ENCODE measurements around the gene CFAP77.

Gene CFAP77

DNA sequence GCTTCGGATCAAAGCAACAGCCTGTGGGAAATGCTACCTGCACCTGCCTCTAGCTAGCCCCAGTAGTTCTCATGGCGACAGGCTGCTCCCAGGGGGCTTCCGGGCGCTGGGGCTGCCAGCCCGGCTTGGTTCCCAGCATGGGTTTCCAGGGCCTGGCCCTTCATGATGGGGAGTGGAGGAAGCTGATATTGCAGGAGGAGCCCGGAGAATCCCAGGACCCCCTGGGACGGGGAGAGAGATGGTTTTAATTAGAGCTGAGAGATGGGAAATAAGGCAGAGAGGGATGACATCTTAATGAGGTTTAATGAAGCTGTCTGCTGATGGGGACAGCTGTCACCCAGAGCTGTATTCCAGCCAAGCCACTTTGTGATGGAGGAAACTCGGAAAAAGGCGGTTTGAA is 78.6 kb downstream of the CFAP77 start:
- no peak overlapping the region for H3K4me3 ChIP-seq (replicated peaks; ENCODE audit: low read depth, low read length)
- no peak for DNase-seq (ENCODE audit: low read depth)
- TF ChIP-seq, protein P1, sequence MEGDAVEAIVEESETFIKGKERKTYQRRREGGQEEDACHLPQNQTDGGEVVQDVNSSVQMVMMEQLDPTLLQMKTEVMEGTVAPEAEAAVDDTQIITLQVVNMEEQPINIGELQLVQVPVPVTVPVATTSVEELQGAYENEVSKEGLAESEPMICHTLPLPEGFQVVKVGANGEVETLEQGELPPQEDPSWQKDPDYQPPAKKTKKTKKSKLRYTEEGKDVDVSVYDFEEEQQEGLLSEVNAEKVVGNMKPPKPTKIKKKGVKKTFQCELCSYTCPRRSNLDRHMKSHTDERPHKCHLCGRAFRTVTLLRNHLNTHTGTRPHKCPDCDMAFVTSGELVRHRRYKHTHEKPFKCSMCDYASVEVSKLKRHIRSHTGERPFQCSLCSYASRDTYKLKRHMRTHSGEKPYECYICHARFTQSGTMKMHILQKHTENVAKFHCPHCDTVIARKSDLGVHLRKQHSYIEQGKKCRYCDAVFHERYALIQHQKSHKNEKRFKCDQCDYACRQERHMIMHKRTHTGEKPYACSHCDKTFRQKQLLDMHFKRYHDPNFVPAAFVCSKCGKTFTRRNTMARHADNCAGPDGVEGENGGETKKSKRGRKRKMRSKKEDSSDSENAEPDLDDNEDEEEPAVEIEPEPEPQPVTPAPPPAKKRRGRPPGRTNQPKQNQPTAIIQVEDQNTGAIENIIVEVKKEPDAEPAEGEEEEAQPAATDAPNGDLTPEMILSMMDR (IDR thresholded peaks at IDR 0.05; ENCODE audit: low read length, missing control alignments) = no peak

DNA sequence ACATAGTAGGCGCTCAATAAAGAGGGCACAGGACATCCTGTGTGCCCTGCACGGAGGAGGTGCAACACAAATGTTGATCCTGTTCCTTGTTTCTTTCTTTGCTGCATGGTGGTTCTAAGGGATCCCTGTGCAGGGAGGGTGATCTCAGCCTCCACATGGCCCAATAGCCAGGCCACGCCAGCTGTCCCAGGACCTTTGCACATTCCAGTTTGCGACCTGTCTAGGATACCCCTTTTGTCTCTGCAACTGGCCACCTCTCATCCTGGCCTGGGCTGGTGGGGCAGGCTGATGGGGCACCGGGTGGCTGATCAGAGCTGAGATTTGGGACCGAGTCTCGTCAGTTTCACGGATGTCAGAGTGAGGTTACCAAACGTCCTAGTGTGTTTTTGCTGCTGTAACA is 79.5 kb downstream of the CFAP77 start:
- DNase-seq (ENCODE audit: low read depth) = no peak
- no peak overlapping the region for H3K4me3 ChIP-seq (replicated peaks; ENCODE audit: low read depth, low read length)
- TF ChIP-seq, protein P1 (IDR thresholded peaks at IDR 0.05; ENCODE audit: low read length, missing control alignments) = no peak

DNA sequence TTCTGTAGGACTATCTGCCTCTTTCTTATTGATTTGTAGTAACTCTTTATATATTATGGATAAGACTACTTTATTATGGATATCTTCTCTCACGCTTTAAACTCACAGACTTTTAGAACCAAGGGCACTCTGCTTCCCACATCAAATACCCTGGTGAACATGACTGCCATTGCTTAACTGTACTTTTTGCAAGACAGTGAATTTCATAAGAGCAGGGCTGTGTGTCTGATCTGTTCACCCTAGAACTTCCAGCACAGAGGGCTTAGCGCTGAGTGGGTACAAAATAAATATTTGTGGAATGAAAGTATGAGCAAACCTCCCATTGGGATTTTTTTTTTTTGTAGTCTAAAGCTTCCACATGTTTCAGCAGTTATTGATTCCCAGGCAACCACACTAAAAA is 84.8 kb downstream of the CFAP77 start:
- no peak overlapping the region for H3K4me3 ChIP-seq (replicated peaks; ENCODE audit: low read depth, low read length)
- DNase-seq (ENCODE audit: low read depth) = no peak

DNA sequence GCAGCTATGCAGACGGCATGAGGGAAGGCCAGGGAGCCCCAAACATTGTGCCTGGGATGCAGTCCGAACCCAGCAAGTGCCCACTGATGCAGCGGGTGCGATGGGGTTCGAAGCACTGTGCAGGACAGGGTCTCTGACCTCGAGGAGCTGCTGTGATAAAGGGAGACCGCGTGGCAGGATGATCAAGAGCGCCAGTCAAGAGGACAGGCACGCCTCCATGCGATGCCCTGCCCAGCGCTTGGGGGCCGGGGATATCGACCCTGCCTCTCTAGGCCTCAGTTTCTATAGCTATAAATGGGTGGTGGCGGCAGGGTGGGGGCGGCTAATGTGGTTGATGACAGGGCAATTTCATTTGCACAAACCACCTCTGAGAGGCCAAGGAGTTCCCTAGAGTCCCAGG is 87.7 kb downstream of the CFAP77 start:
- H3K4me3 ChIP-seq (replicated peaks; ENCODE audit: low read depth, low read length) = no peak overlapping the region
- TF ChIP-seq, protein P1 (IDR thresholded peaks at IDR 0.05; ENCODE audit: low read length, missing control alignments) = no peak
- DNase-seq (ENCODE audit: low read depth) = no peak

More for the DNA sequence above, 84.8 kb downstream of the CFAP77 start:
- TF ChIP-seq, protein P1 (IDR thresholded peaks at IDR 0.05; ENCODE audit: low read length, missing control alignments) = no peak

DNA sequence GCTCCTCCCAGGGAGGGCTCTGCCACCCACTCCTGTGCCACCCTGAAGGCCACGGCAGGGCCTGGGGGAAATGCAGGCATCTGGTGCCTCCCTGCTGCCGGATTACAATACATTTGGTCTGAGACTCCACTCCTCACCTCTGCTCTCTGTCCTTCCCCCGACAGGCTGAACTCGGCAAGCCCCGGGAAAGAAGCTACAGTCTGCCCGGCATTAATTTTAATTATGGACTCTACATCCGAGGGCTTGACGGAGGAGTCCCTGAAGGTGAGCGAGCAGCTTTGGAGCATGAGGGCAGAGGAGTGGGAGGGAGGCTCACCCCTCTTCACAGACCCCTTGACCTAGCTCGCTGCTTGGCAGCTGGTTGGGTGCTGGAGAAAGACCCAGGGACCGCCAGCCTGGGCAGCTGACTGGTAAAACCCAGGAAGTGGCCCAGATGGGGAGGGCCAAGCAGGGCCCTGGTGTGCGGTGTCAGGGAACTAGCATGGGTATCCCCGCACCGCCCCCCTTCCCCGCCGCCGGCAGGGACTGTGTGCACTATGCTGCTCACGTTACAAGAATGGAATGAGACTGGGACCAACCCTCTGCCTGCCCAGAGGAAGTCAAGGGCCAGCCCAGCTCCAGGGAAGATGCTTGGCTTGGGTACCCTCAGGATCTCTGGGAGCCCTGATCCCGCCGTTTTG is 88.7 kb downstream of the CFAP77 start:
- no peak for DNase-seq (ENCODE audit: low read depth)
- no peak overlapping the region for H3K4me3 ChIP-seq (replicated peaks; ENCODE audit: low read depth, low read length)
- TF ChIP-seq, protein P1 (IDR thresholded peaks at IDR 0.05; ENCODE audit: low read length, missing control alignments) = no peak

DNA sequence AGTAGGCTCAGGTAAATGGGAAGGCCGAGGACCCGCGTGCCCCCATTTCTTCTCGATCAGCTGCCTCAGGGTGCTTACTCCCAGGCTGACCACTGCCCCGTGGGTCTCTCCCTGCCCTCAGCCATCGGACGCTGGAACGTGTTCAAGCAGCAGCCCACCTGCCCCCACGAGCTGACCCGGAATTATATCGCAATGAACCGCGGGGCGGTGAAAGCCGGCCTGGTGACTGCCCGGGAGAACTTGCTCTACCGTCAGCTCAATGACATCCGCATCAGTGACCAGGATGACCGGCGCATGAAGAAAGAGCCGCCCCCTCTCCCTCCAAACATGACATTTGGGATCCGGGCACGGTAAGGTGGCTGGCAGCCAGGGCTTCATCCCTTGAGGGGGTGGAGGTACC is 89.2 kb downstream of the CFAP77 start:
- H3K4me3 ChIP-seq (replicated peaks; ENCODE audit: low read depth, low read length) = no peak overlapping the region
- DNase-seq (ENCODE audit: low read depth) = no peak
- TF ChIP-seq, protein P1 (IDR thresholded peaks at IDR 0.05; ENCODE audit: low read length, missing control alignments) = no peak

DNA sequence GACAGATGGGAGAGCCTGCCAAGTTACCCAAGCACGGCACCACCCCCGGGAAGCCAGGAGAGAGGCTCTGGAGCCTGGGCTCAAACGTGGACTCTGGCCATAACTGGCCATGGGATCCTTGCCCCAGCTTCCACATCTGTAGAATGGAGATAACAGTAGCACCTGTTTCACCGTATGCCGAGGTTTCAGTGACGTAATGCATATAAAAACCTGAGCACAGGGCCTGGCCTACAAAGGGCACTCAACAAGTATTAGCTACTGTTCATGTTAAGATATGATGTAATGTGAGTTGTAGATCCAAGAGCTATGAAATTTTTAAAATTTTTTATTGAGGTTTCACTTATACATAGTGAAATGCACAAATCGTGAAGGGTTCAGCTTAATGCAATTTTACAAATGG is 90.2 kb downstream of the CFAP77 start:
- H3K4me3 ChIP-seq (replicated peaks; ENCODE audit: low read depth, low read length) = no peak overlapping the region
- DNase-seq (ENCODE audit: low read depth) = no peak
- TF ChIP-seq, protein P1 (IDR thresholded peaks at IDR 0.05; ENCODE audit: low read length, missing control alignments) = no peak
